H9 (cell line): ENCODE results near the gene USP21. TPM values are rescaled to one million over a fixed set of nuclear protein-coding genes. Genes with fewer than 3 reads are reported as not detected.

ENCODE experiments used
- DNase-seq: peaks from one replicate; pipeline ENCODE4 v3.0.0-alpha.2; 2017
- H2AFZ ChIP-seq: one replicate; pipeline ENCODE4 v1.6.1; 2013; ENCODE audit warnings: mild to moderate bottlenecking, low read length, control low read depth, moderate library complexity
- H2AK5ac ChIP-seq: 2 replicates; pipeline ENCODE4 v1.6.1; 2013; ENCODE audit warnings: low read length, control low read depth, mixed read lengths; ENCODE audit not compliant: insufficient read length
- H2BK120ac ChIP-seq: one replicate; pipeline ENCODE4 v1.6.1; 2013; ENCODE audit warnings: low read depth, mild to moderate bottlenecking, low read length, control low read depth, inconsistent platforms; ENCODE audit not compliant: poor library complexity, severe bottlenecking
- H2BK12ac ChIP-seq: 2 replicates; pipeline ENCODE4 v1.6.1; 2013; ENCODE audit warnings: low read length, control low read depth, mixed read lengths, low read depth; ENCODE audit not compliant: insufficient read length
- H2BK15ac ChIP-seq: 2 replicates; pipeline ENCODE4 v1.6.1; 2013; ENCODE audit warnings: low read depth, low read length, control low read depth
- H2BK20ac ChIP-seq: one replicate; pipeline ENCODE4 v1.6.1; 2013; ENCODE audit warnings: low read depth, mild to moderate bottlenecking, low read length, control low read depth, inconsistent platforms; ENCODE audit not compliant: poor library complexity, severe bottlenecking
- H2BK5ac ChIP-seq: 2 replicates; pipeline ENCODE4 v1.6.1; 2013; ENCODE audit warnings: low read length, control low read depth, mixed read lengths; ENCODE audit not compliant: insufficient read length
- H3K14ac ChIP-seq: 2 replicates; pipeline ENCODE4 v1.6.1; 2013; ENCODE audit warnings: low read length, control low read depth; ENCODE audit not compliant: insufficient read depth
- H3K18ac ChIP-seq: 2 replicates; pipeline ENCODE4 v1.6.1; 2013; ENCODE audit warnings: low read depth, mild to moderate bottlenecking, mixed read lengths, low read length, control low read depth; ENCODE audit not compliant: insufficient read length
- H3K23ac ChIP-seq: 2 replicates; pipeline ENCODE4 v1.6.1; 2013; ENCODE audit warnings: low read length, control low read depth, mixed read lengths, low read depth; ENCODE audit not compliant: insufficient read length
- H3K23me2 ChIP-seq: 2 replicates; pipeline ENCODE4 v1.6.1; 2013; ENCODE audit warnings: low read depth, mild to moderate bottlenecking, mixed read lengths, low read length, control low read depth; ENCODE audit not compliant: insufficient read length, poor library complexity, severe bottlenecking
- H3K27ac ChIP-seq: 2 replicates; pipeline ENCODE4 v1.5.1; 2013; ENCODE audit warnings: low read length, control low read depth, mixed read lengths, low read depth; ENCODE audit not compliant: insufficient read length
- H3K27me3 ChIP-seq: 2 replicates; pipeline ENCODE4 v1.6.1; 2013; ENCODE audit warnings: low read length, control low read depth, inconsistent platforms; ENCODE audit not compliant: insufficient read depth
- H3K4ac ChIP-seq: 2 replicates; pipeline ENCODE4 v1.6.1; 2013; ENCODE audit warnings: low read depth, mild to moderate bottlenecking, control low read depth, inconsistent platforms, low read length, moderate library complexity
- H3K4me1 ChIP-seq: 2 replicates; pipeline ENCODE4 v1.6.1; 2013; ENCODE audit warnings: low read length, control low read depth, inconsistent platforms; ENCODE audit not compliant: insufficient read depth
- H3K4me2 ChIP-seq: 2 replicates; pipeline ENCODE4 v1.6.1; 2013; ENCODE audit warnings: low read length, control low read depth, mixed read lengths; ENCODE audit not compliant: insufficient read length, insufficient read depth
- H3K56ac ChIP-seq: 2 replicates; pipeline ENCODE4 v1.6.1; 2013; ENCODE audit warnings: low read depth, mild to moderate bottlenecking, mixed read lengths, low read length, control low read depth; ENCODE audit not compliant: insufficient read length
- H3K79me1 ChIP-seq: 2 replicates; pipeline ENCODE4 v1.6.1; 2013; ENCODE audit warnings: low read depth, mild to moderate bottlenecking, moderate library complexity, low read length, control low read depth, inconsistent platforms; ENCODE audit not compliant: insufficient read depth, poor library complexity, severe bottlenecking
- H3K79me2 ChIP-seq: 2 replicates; pipeline ENCODE4 v1.6.1; 2013; ENCODE audit warnings: low read length, control low read depth, inconsistent platforms; ENCODE audit not compliant: insufficient read depth
- H3K9ac ChIP-seq: 2 replicates; pipeline ENCODE4 v1.6.1; 2013; ENCODE audit warnings: low read length, control low read depth, mixed read lengths; ENCODE audit not compliant: insufficient read length; ENCODE audit errors: extremely low read depth
- H3K9me3 ChIP-seq: one replicate; pipeline ENCODE4 v1.6.1; 2013; ENCODE audit warnings: low read depth, low read length, inconsistent platforms; ENCODE audit not compliant: control insufficient read depth
- H3T11ph ChIP-seq: one replicate; pipeline ENCODE4 v1.6.1; 2013; ENCODE audit warnings: mild to moderate bottlenecking, low read length, control low read depth, inconsistent platforms
- H4K20me1 ChIP-seq: one replicate; pipeline ENCODE4 v1.6.1; 2013; ENCODE audit not compliant: control insufficient read depth, insufficient read length, insufficient read depth
- H4K5ac ChIP-seq: 2 replicates; pipeline ENCODE4 v1.6.1; 2013; ENCODE audit warnings: low read depth, mild to moderate bottlenecking, mixed read lengths, low read length, control low read depth; ENCODE audit not compliant: insufficient read length
- H4K8ac ChIP-seq: replicated peaks from 2 replicates; pipeline ENCODE4 v1.6.1; 2013; ENCODE audit warnings: low read length, control low read depth, mixed read lengths, low read depth; ENCODE audit not compliant: insufficient read length
- H4K91ac ChIP-seq: 2 replicates; pipeline ENCODE4 v1.6.1; 2013; ENCODE audit warnings: low read depth, mild to moderate bottlenecking, moderate library complexity, mixed read lengths, low read length, control low read depth; ENCODE audit not compliant: insufficient read length
- H3K27ac Mint-ChIP-seq, 3 experiments: 2 replicates in 2 of 3; 3 replicates in 1 of 3; pipeline ENCODE4 v1.8.0; 2020 to 2021; ENCODE audit warnings: mixed read lengths in 3 of 3, mild to moderate bottlenecking in 1 of 3, moderate library complexity in 1 of 3
- H3K27me3 Mint-ChIP-seq: 2 replicates; pipeline ENCODE4 v1.8.0; 2021; ENCODE audit warnings: low read depth, mild to moderate bottlenecking, moderate library complexity, mixed read lengths
- H3K36me3 Mint-ChIP-seq, 3 experiments: 2 replicates in 2 of 3; 3 replicates in 1 of 3; pipeline ENCODE4 v1.8.0; 2020 to 2021; ENCODE audit warnings: low read depth in 3 of 3, mixed read lengths in 3 of 3; ENCODE audit not compliant: insufficient read depth in 1 of 3
- H3K4me1 Mint-ChIP-seq, 2 experiments: 2 replicates each; pipeline ENCODE4 v1.8.0; 2020; ENCODE audit warnings: mixed read lengths in 2 of 2
- H3K4me3 Mint-ChIP-seq, 2 experiments: 2 replicates in 1 of 2; 3 replicates in 1 of 2; pipeline ENCODE4 v1.8.0; 2020 to 2021; ENCODE audit warnings: mild to moderate bottlenecking in 2 of 2, mixed read lengths in 2 of 2, moderate library complexity in 1 of 2
- H3K9me3 Mint-ChIP-seq, 2 experiments: 2 replicates in 1 of 2; 3 replicates in 1 of 2; pipeline ENCODE4 v1.8.0; 2020; ENCODE audit warnings: mild to moderate bottlenecking in 2 of 2, mixed read lengths in 2 of 2, moderate library complexity in 1 of 2
- WGBS: extraction: QIAGEN DNeasy Blood & Tissue Kit; methylation state at CpG from one replicate; pipeline ENCODE4 v1.1.7; 2013; ENCODE audit warnings: missing lambda C conversion rate, low lambda C conversion rate, mixed read lengths; ENCODE audit not compliant: insufficient read length; ENCODE audit errors: extremely low coverage; 5-methylcytosine and 5-hydroxymethylcytosine counted together
- total RNA-seq: library from RNA; stranded (reverse); gene quantifications from 2 replicates; pipeline ENCODE4 v1.2.1, GENCODE V29; 2021
- TF ChIP-seq, protein P1 (sequence below): fragments of 200-600 bp; sonication (generic); conservative IDR thresholded peaks from 3 replicates; pipeline ENCODE4 v1.8.0; 2021; ENCODE audit warnings: antibody characterized with exemption, mild to moderate bottlenecking

Gene USP21
- total RNA-seq, 1 experiment from 2014 or later = 17.9 TPM

DNA sequence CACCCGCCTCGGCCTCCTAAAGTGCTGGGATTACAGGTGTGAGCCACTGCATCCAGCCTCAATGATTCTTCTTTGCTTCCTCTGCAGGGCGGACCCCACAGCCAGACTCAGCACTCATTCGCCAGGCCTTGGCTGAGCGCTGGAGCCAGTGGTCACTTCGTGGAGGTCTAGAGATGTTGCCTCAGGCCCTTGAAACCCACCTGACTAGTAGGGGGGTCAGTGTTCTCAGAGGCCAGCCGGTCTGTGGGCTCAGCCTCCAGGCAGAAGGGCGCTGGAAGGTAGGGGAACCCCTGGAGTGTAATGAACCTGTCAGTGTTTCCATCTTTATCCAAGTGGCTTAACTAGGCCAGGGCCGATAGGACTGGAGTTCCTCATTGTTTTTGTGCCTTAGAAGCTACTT, 9.6 kb downstream of the USP21 start:
- TF ChIP-seq, protein P1, sequence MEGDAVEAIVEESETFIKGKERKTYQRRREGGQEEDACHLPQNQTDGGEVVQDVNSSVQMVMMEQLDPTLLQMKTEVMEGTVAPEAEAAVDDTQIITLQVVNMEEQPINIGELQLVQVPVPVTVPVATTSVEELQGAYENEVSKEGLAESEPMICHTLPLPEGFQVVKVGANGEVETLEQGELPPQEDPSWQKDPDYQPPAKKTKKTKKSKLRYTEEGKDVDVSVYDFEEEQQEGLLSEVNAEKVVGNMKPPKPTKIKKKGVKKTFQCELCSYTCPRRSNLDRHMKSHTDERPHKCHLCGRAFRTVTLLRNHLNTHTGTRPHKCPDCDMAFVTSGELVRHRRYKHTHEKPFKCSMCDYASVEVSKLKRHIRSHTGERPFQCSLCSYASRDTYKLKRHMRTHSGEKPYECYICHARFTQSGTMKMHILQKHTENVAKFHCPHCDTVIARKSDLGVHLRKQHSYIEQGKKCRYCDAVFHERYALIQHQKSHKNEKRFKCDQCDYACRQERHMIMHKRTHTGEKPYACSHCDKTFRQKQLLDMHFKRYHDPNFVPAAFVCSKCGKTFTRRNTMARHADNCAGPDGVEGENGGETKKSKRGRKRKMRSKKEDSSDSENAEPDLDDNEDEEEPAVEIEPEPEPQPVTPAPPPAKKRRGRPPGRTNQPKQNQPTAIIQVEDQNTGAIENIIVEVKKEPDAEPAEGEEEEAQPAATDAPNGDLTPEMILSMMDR = no peak
- no peak for DNase-seq
- Histone ChIP-seq H2BK15ac (no peak overlapping the region), H3K4ac (no peak overlapping the region), H3K4me2 (no peak overlapping the region), H3K27me3 (no peaks in the 10 kb centered on the region), H4K20me1 (no peaks in the 10 kb centered on the region), H3K9me3 (no peaks in the 10 kb centered on the region), H3K18ac (no peak overlapping the region), H3K79me1 (no peaks in the 10 kb centered on the region), H2BK12ac (no peak overlapping the region), H3K9ac (no peak overlapping the region), H2AFZ (no peak overlapping the region), H3K4me1 (no peaks in the 10 kb centered on the region), H3T11ph (no peak overlapping the region), H4K91ac (no peak overlapping the region), H3K23ac (no peak overlapping the region), H2AK5ac (no peak overlapping the region), H4K5ac (no peak overlapping the region), H2BK120ac (no peak overlapping the region), H4K8ac (no peak overlapping the region), H3K27ac (no peak overlapping the region), H2BK20ac (no peak overlapping the region), H2BK5ac (no peak overlapping the region), H3K79me2 (no peaks in the 10 kb centered on the region), H3K23me2 (peaks cover 11% of the 10 kb centered on the region), H3K14ac (no peak overlapping the region), H3K56ac (no peak overlapping the region)
- no CpG with 5 or more reads among the region's 9 CpGs for WGBS
- Mint-ChIP-seq H3K9me3 (no peaks in the 10 kb centered on the region), H3K27ac (no peak overlapping the region; a peak in 1 of 7 replicates), H3K4me3 (peak overlapping the region in 1 of 2 experiments; percentile 90; a peak in 2 of 5 replicates), H3K27me3 (no peaks in the 10 kb centered on the region; the same call in 1 of the 2 replicates), H3K36me3 (peaks cover 21 to 62% (median 59%) of the 10 kb centered on the region in 3 experiments; a peak in 6 of 7 replicates), H3K4me1 (peaks cover 14 to 22% of the 10 kb centered on the region in 2 experiments)
